ENCODE data around the gene SCAPER. TPM values are rescaled to one million over a fixed set of nuclear protein-coding genes. Genes with fewer than 3 reads are reported as not detected.

Gene SCAPER
- total and polyA plus RNA-seq, 10 of the 15 experiments (the other 5 are each of a cell fraction or from before 2014, with no cell fraction given): 1.0 to 7.7 (median 3.9) TPM

DNA sequence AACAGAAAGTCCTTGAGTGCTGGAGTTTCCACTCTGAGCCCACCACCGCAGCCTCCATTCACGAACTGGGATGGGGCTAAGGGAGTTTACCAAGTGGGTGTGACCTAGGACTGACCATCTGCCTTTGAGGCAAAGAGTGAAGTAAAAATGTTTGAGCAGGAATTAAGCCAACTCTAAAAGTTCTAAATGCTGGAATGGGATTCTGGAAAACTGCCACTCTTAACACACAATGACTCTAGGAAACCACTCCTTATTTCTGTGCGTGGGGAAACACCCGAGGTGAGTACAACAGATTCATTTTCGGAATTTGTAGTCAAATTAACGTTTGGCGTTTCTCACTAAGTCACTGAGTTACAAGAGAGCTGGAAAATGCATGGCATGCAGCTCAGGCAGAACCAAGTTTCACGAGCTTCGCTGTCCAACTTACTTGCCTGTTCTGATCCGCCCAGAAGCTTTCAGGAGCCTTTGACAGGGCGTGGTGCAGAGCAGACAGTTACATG, 537.0 kb downstream of the SCAPER start:
- Histone ChIP-seq H3K4me3 (no peak overlapping the region), H3K4me1 (ENCODE audit: control insufficient read depth, insufficient read depth, low read length) (no peaks in the 10 kb centered on the region), H3K9ac (ENCODE audit: control insufficient read depth, insufficient read depth, low read length) (no peak overlapping the region), H3K4me2 (ENCODE audit: control insufficient read depth, insufficient read depth) (no peak overlapping the region), H3K9me3 (replicated peaks; ENCODE audit: control insufficient read depth, insufficient read depth, low read length) (no peaks in the 10 kb centered on the region), H3K27me3 (replicated peaks in 1 of 2; ENCODE audit: control insufficient read depth in 2 of 2, insufficient read depth in 2 of 2, low read length in 1 of 2) (no peaks in the 10 kb centered on the region; a peak in 1 of 4 replicates), H3K27ac (ENCODE audit: control insufficient read depth, insufficient read depth) (no peak overlapping the region), H4K20me1 (ENCODE audit: control insufficient read depth, insufficient read depth) (no peaks in the 10 kb centered on the region; the same call in 1 of the 2 replicates), H3K79me2 (ENCODE audit: control insufficient read depth, insufficient read depth, low read length) (no peaks in the 10 kb centered on the region), H3K36me3 (ENCODE audit: control insufficient read depth in 2 of 2, insufficient read depth in 2 of 2, low read length in 1 of 2) (no peaks in the 10 kb centered on the region), H2AFZ (ENCODE audit: control insufficient read depth, low read depth, low read length) (no peak overlapping the region)
- POLR2A ChIA-PET: no interaction called here
- intact Hi-C loops (cut with micrococcal nuclease; ENCODE audit: unreplicated experiment): no loop called here
- in situ Hi-C loops (cut with MboI): no loop called here
- SMC1A ChIA-PET (ENCODE audit: uncharacterized antibody, unreplicated experiment): interaction anchor here (1.1 kb wide), 1 partner anchor 132 kb away, joined by 3 read pairs; no protein-coding TSS in a partner anchor
- no peak for DNase-seq (ENCODE audit: low read depth, low spot score)
- FAIRE-seq: no peak
- CTCF ChIA-PET: no interaction called here
- no TSS peak for BruUV-seq (replicated peaks)
- WGBS (ENCODE audit: insufficient coverage, insufficient replicate concordance, low lambda C conversion rate, missing lambda C conversion rate): 72% methylated on average over 11 of the region's 11 CpGs
- TF ChIP-seq, protein P1, sequence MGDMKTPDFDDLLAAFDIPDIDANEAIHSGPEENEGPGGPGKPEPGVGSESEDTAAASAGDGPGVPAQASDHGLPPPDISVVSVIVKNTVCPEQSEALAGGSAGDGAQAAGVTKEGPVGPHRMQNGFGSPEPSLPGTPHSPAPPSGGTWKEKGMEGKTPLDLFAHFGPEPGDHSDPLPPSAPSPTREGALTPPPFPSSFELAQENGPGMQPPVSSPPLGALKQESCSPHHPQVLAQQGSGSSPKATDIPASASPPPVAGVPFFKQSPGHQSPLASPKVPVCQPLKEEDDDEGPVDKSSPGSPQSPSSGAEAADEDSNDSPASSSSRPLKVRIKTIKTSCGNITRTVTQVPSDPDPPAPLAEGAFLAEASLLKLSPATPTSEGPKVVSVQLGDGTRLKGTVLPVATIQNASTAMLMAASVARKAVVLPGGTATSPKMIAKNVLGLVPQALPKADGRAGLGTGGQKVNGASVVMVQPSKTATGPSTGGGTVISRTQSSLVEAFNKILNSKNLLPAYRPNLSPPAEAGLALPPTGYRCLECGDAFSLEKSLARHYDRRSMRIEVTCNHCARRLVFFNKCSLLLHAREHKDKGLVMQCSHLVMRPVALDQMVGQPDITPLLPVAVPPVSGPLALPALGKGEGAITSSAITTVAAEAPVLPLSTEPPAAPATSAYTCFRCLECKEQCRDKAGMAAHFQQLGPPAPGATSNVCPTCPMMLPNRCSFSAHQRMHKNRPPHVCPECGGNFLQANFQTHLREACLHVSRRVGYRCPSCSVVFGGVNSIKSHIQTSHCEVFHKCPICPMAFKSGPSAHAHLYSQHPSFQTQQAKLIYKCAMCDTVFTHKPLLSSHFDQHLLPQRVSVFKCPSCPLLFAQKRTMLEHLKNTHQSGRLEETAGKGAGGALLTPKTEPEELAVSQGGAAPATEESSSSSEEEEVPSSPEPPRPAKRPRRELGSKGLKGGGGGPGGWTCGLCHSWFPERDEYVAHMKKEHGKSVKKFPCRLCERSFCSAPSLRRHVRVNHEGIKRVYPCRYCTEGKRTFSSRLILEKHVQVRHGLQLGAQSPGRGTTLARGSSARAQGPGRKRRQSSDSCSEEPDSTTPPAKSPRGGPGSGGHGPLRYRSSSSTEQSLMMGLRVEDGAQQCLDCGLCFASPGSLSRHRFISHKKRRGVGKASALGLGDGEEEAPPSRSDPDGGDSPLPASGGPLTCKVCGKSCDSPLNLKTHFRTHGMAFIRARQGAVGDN (IDR thresholded peaks at IDR 0.05): no peak
- TF ChIP-seq RFX5 (IDR thresholded peaks at IDR 0.05; ENCODE audit: low read depth, low read length) (no peak), RCOR1 (conservative IDR thresholded peaks at IDR 0.05; ENCODE audit: low read depth, low read length) (no peak), CHD4 (IDR thresholded peaks at IDR 0.05) (no peak), SIN3A (IDR thresholded peaks at IDR 0.05; ENCODE audit: low read depth, low read length) (no peak), ZNF384 (IDR thresholded peaks at IDR 0.05; ENCODE audit: borderline replicate concordance, low read depth, low read length) (no peak), NR2C1 (IDR thresholded peaks at IDR 0.05) (no peak), SMC3 (IDR thresholded peaks at IDR 0.05; ENCODE audit: borderline replicate concordance, low read length) (no peak)
- TF ChIP-seq, protein P2, sequence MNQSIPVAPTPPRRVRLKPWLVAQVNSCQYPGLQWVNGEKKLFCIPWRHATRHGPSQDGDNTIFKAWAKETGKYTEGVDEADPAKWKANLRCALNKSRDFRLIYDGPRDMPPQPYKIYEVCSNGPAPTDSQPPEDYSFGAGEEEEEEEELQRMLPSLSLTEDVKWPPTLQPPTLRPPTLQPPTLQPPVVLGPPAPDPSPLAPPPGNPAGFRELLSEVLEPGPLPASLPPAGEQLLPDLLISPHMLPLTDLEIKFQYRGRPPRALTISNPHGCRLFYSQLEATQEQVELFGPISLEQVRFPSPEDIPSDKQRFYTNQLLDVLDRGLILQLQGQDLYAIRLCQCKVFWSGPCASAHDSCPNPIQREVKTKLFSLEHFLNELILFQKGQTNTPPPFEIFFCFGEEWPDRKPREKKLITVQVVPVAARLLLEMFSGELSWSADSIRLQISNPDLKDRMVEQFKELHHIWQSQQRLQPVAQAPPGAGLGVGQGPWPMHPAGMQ (IDR thresholded peaks at IDR 0.05; ENCODE audit: borderline replicate concordance): no peak
- TF ChIP-seq, protein P3, sequence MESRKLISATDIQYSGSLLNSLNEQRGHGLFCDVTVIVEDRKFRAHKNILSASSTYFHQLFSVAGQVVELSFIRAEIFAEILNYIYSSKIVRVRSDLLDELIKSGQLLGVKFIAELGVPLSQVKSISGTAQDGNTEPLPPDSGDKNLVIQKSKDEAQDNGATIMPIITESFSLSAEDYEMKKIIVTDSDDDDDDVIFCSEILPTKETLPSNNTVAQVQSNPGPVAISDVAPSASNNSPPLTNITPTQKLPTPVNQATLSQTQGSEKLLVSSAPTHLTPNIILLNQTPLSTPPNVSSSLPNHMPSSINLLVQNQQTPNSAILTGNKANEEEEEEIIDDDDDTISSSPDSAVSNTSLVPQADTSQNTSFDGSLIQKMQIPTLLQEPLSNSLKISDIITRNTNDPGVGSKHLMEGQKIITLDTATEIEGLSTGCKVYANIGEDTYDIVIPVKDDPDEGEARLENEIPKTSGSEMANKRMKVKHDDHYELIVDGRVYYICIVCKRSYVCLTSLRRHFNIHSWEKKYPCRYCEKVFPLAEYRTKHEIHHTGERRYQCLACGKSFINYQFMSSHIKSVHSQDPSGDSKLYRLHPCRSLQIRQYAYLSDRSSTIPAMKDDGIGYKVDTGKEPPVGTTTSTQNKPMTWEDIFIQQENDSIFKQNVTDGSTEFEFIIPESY (IDR thresholded peaks at IDR 0.05): no peak
- RAD21 ChIA-PET (ENCODE audit: unreplicated experiment): no interaction called here
- ATAC-seq: no peak

All from GM12878 (cell line).